Skeletal muscle tissue (tissue), 4 donors: ENCODE measurements around the gene GPC6. TPM values are rescaled to one million over a fixed set of nuclear protein-coding genes. Genes with fewer than 3 reads are reported as not detected.

ENCODE experiments used
- H3K27ac ChIP-seq: one replicate; pipeline ENCODE4 v1.7.0; 2013; ENCODE audit warnings: mild to moderate bottlenecking, low read depth, low read length, inconsistent platforms
- H3K27me3 ChIP-seq, 3 donors: one replicate each; pipeline ENCODE4 v1.7.0; 2013; ENCODE audit warnings: low read length in 3 of 3; ENCODE audit not compliant: control insufficient read depth in 3 of 3, insufficient read depth in 3 of 3
- H3K36me3 ChIP-seq, 3 donors: one replicate each; pipeline ENCODE4 v1.7.0; 2013; ENCODE audit warnings: low read length in 3 of 3; ENCODE audit not compliant: control insufficient read depth in 3 of 3, insufficient read depth in 3 of 3
- H3K4me1 ChIP-seq, 3 donors: one replicate each; pipeline ENCODE4 v1.7.0; 2013; ENCODE audit warnings: low read length in 3 of 3, mild to moderate bottlenecking in 3 of 3; ENCODE audit not compliant: control insufficient read depth in 3 of 3, insufficient read depth in 3 of 3
- H3K4me3 ChIP-seq, 3 donors: one replicate each; pipeline ENCODE4 v1.7.0; 2013; ENCODE audit warnings: low read length in 3 of 3
- H3K9ac ChIP-seq, 3 donors: one replicate each; pipeline ENCODE4 v1.7.0; 2013; ENCODE audit warnings: low read length in 3 of 3, mild to moderate bottlenecking in 3 of 3, moderate library complexity in 2 of 3, low read depth in 1 of 3
- H3K9me3 ChIP-seq, 3 donors: one replicate each; pipeline ENCODE4 v1.7.0; 2013; ENCODE audit warnings: low read length in 3 of 3; ENCODE audit not compliant: control insufficient read depth in 3 of 3
- total RNA-seq: library from RNA; depleted of rRNA; stranded (reverse); fragments of >200 nt; gene quantifications from one replicate; pipeline ENCODE4 v1.2.3, GENCODE V29; 2014
- donor health status: Osteomylitis.

The GPC6 gene
- total RNA-seq, 1 donor from 2014 or later = 7.8 TPM

DNA sequence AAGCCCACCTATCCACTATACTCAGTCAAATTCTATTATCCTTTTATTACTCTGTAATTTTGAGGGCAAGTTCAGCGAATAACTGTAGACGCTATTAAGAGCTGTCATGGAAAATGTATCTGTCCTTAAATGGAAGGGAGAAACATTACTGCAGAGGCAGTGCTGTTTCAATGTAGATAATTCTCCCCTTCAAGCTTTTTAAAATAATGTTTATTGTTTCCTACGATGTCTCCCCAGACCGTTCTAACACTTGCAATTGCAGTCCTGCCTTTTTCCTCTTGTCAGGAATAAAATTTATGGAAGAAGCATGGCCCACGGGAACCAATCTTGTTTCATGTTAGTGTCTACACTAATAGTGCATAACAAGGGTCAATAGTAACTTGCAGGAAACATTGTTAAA lies 159.5 kb downstream of the GPC6 start:
- no peaks in the 10 kb centered on the region for H3K36me3 ChIP-seq
- H3K27me3 ChIP-seq = no peaks in the 10 kb centered on the region
- H3K4me1 ChIP-seq = no peaks in the 10 kb centered on the region
- H3K4me3 ChIP-seq = no peak overlapping the region
- H3K27ac ChIP-seq = no peak overlapping the region
- H3K9ac ChIP-seq = no peak overlapping the region
- H3K9me3 ChIP-seq = no peaks in the 10 kb centered on the region

DNA sequence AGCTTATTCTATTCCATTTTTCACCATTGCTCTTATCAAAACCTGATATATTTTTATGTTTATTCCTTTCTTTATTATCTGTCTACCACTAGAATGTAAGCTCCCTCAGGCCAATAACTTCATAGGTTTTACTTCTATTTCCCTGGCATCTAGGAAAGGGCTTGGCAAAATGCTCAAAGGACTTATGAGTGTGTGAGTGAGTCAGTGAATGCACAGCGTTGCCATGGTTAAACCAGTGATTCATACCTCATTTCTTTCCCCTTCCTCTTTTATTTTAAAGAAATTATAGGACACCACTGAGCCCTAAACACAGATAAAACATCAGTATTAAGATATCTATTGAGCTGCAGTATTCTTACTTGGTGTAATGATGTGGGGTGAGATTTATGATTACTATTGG lies 162.1 kb downstream of the GPC6 start:
- no peaks in the 10 kb centered on the region for H3K9me3 ChIP-seq
- H3K4me3 ChIP-seq = no peak overlapping the region
- H3K27ac ChIP-seq = no peak overlapping the region
- H3K27me3 ChIP-seq = no peaks in the 10 kb centered on the region
- H3K4me1 ChIP-seq = no peaks in the 10 kb centered on the region
- H3K9ac ChIP-seq = no peak overlapping the region
- no peaks in the 10 kb centered on the region for H3K36me3 ChIP-seq

DNA sequence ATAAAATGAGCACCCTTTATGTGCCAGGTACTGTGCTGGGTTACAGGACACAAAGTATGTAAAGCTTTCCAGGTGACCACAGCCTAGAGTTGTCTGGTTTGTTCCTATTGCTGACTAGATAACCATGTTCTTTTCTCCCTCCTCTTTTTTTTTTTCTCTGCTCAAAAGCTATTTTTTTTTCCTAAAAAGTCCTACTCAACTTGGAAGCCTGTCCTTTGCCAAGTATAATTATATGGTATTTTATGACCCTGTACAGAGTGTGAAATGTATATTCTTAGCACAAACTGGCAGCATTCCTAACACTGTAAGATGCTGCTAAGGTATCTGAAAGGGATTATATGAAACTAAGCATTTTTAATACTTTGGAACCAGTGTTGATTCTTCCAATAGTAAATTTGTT lies 171.0 kb downstream of the GPC6 start:
- Histone ChIP-seq H3K4me1 (no peaks in the 10 kb centered on the region), H3K27ac (no peak overlapping the region), H3K36me3 (no peaks in the 10 kb centered on the region), H3K4me3 (no peak overlapping the region), H3K9ac (no peak overlapping the region), H3K27me3 (no peaks in the 10 kb centered on the region), H3K9me3 (no peaks in the 10 kb centered on the region)

DNA sequence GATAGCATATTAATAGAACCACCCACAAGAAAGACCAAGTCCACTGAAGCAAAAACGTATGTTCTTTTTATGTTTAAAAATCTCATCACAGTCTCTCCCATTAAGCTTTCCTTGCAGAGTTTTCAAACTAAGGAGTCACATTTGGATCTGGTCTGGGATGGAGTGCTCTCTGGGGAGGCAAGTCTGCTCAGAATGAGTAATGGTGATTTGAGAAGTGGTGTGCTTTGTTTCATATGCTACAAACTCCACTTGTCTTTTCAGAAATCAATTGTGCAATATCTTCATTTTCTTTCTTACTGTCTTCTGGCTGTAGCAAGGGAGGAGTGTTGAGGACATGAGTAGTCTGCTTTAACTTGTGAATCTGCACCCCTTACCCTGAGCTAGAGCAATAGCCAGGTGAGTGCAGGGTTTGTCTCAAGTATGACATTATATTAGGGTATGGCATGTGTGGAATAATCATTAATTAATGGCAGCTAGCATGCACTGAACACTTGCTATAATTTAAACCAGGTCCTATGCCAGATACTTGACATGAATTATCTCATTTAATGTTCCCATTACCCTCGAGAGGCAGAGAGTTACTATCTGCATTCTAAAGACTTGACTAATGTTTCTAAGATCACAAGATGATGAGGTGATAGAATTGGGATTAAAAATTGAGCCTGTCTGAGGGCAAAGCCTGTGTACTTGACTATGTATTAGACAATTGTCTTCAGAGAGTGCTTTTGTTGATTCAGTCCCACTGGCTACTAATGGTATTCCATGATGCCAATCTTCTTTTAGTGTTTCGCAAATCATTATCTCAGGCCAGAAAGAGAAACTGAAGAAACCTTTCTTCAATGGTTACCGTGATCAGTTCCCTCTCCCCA lies 171.8 kb downstream of the GPC6 start:
- Histone ChIP-seq H3K4me3 (no peak overlapping the region), H3K9ac (no peak overlapping the region), H3K4me1 (no peaks in the 10 kb centered on the region), H3K27me3 (no peaks in the 10 kb centered on the region), H3K36me3 (no peaks in the 10 kb centered on the region), H3K27ac (no peak overlapping the region), H3K9me3 (no peaks in the 10 kb centered on the region)

DNA sequence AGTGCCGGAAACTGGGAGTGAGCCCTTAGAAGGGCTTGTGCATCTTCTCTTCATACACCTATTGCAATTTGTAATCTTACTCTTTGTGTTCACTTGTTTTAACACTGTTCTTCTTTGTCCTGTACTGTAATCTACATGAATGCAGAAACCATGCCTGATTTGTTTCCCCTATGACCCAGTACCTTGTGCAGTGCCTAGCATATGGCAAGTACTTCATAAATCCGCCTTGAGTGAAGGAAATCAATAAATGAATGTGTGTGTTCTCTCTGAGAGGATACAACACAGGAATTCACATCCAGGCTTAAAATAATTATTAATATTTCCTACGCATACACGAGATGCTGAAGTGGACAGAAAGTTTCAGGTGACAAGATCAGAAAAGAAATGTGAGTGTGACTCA lies 172.6 kb downstream of the GPC6 start:
- H3K9me3 ChIP-seq = no peaks in the 10 kb centered on the region
- no peak overlapping the region for H3K4me3 ChIP-seq
- no peak overlapping the region for H3K9ac ChIP-seq
- no peaks in the 10 kb centered on the region for H3K4me1 ChIP-seq
- no peaks in the 10 kb centered on the region for H3K27me3 ChIP-seq
- no peak overlapping the region for H3K27ac ChIP-seq
- no peaks in the 10 kb centered on the region for H3K36me3 ChIP-seq

DNA sequence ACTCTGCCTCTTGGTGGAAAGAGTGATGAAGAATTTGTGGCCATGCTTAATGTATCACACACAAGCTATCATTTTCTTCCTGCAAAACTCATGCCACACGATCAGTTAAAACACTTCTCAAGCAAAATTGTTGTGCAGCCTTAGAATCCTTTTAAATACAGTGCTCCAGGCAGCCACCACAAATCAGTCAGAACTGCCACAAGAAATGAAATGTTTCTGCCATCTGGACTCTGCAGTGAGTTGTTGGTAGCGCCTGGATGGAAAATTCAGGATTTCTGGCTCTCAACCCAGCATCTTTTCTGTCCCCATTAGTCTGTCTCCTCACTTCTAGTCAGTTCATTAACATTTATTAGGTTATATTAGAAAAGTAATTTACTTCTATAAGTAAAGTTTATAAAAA lies 179.5 kb downstream of the GPC6 start:
- Histone ChIP-seq H3K9me3 (no peaks in the 10 kb centered on the region), H3K27me3 (no peaks in the 10 kb centered on the region), H3K9ac (no peak overlapping the region), H3K27ac (no peak overlapping the region), H3K36me3 (no peaks in the 10 kb centered on the region), H3K4me3 (no peak overlapping the region), H3K4me1 (no peaks in the 10 kb centered on the region)

DNA sequence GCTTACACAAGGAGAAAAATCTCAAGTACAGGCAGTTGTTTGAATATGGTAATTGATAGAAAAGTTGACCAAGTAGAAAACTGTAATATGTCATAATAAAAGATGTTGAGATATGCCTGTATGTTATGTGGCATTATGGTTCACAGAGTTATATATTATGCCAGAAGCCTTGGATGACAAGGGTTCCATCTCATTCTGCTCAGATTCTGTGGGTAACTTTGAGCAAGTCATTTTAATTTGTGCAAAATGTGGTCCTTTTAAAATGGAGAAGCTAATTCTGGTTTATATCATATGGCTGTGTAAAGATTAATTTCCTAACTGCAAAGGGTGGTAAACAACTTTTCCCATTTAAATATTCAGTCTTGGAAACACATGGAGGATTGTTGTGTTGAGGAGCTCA lies 180.9 kb downstream of the GPC6 start:
- no peaks in the 10 kb centered on the region for H3K27me3 ChIP-seq
- H3K4me1 ChIP-seq = no peaks in the 10 kb centered on the region
- no peak overlapping the region for H3K27ac ChIP-seq
- H3K9me3 ChIP-seq = no peaks in the 10 kb centered on the region
- no peak overlapping the region for H3K4me3 ChIP-seq
- H3K36me3 ChIP-seq = no peaks in the 10 kb centered on the region
- no peak overlapping the region for H3K9ac ChIP-seq

DNA sequence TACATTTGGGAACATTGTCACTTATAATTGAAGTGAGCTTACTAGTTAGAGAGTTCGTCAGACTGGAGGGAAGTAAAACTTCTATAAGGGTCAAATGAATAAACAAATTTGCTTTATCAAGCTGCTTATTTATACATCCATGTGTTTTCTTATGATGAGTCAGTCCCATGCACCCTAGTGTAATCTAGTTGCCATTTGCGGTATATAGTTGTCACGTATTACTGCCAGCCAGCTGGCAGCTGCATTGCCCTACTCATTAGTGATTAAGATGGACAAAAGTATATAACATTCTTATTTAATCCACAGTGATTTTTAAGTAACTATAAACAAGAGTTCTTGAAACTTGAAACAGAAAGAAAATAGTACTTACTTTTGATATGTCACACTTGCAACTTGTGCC lies 182.4 kb downstream of the GPC6 start:
- H3K36me3 ChIP-seq = no peaks in the 10 kb centered on the region
- H3K9ac ChIP-seq = no peak overlapping the region
- no peaks in the 10 kb centered on the region for H3K27me3 ChIP-seq
- no peaks in the 10 kb centered on the region for H3K9me3 ChIP-seq
- H3K4me3 ChIP-seq = no peak overlapping the region
- no peaks in the 10 kb centered on the region for H3K4me1 ChIP-seq
- no peak overlapping the region for H3K27ac ChIP-seq

DNA sequence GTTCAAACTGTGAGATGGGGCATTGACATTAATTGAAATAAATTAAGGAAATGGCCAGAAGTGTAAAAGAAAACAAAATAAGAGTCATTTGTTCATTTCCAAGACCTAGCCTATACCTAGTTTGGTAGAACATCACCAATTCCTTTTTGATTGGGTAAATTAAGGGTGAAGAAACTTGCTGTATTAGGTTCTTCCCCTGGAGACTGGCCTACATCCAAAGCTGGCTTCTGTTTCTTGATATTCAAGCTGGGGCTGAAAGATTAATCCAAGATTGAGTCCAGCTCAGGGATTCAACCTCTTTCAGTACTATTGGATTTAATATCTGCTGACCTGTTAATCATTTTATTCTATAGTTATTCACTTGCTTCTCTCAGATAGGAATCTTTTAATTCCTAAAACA lies 183.2 kb downstream of the GPC6 start:
- Histone ChIP-seq H3K27me3 (no peaks in the 10 kb centered on the region), H3K9ac (no peak overlapping the region), H3K4me3 (no peak overlapping the region), H3K9me3 (no peaks in the 10 kb centered on the region), H3K27ac (no peak overlapping the region), H3K4me1 (no peaks in the 10 kb centered on the region), H3K36me3 (no peaks in the 10 kb centered on the region)

DNA sequence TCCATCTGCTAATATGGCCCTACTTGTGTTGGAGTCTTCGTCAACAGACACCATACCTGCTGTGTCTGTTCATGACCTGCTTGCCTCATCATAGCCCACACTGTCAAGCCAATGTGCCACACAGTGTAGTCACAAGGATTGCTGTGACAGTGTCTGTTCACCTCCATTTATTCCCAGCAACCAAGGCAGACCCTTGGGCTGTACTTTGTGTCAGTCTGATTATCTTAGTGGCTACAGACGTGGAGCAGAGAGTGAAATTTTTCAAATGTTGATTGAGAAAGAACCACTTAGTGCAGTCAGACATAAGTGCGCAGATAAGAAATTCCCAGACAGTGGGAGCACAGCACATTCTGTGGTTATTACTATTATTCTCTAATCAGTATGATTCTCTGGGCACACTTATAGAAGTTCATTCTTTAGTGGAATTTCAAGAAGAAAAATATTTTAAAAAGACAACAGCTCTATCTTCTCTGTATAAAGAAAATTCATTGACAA lies 184.6 kb downstream of the GPC6 start:
- Histone ChIP-seq H3K27ac (no peak overlapping the region), H3K4me1 (no peaks in the 10 kb centered on the region), H3K27me3 (no peaks in the 10 kb centered on the region), H3K36me3 (no peaks in the 10 kb centered on the region), H3K9me3 (no peaks in the 10 kb centered on the region), H3K4me3 (no peak overlapping the region), H3K9ac (no peak overlapping the region)
